ENCODE data around the gene ECM2. TPM values are rescaled to one million over a fixed set of nuclear protein-coding genes. Genes with fewer than 3 reads are reported as not detected.

Gene ECM2
- total RNA-seq, result 0.45 and 0.50 TPM in 2 replicates

GRCh38 chr9:92535940-92536850, at the start of gene ECM2:
TSS of gene ECM2 (minus strand) at chr9:92535990. CDS start at chr9:92522866, 13,124 bp downstream.

GRCh38 chr9:92482329-92482728, 53.5 kb downstream of the ECM2 start, which contains the start of gene ASPN:
TSS of gene ASPN (minus strand) at chr9:92482506.

Other genes starting within 250 kb of the ECM2 start
- gene IARS1, start 242.3 kb downstream of the ECM2 start, total RNA-seq, result 183 and 186 TPM in 2 replicates
- gene NOL8, start 210.6 kb downstream of the ECM2 start, total RNA-seq, result 12.6 and 18.7 TPM in 2 replicates
- 6.8 and 10.6 TPM in 2 replicates for gene CENPP, start 210.0 kb downstream of the ECM2 start, total RNA-seq
- 0.15 and 0.17 TPM in 2 replicates for gene OGN, start 131.4 kb downstream of the ECM2 start, total RNA-seq
- gene OMD, start 111.5 kb downstream of the ECM2 start, total RNA-seq, result not detected in 2 replicates
- gene ASPN, start 53.5 kb downstream of the ECM2 start, total RNA-seq, result not detected in 2 replicates
- 5.5 and 6.2 TPM in 2 replicates for gene IPPK, start 134.1 kb upstream of the ECM2 start, total RNA-seq
- 20.3 and 21.7 TPM in 2 replicates for gene BICD2, start 228.8 kb upstream of the ECM2 start, total RNA-seq

All from bronchus fibroblast of lung (primary cell).